Peyer's patch (tissue), 4 donors: ENCODE measurements around the gene KRT80. TPM values are rescaled to one million over a fixed set of nuclear protein-coding genes. Genes with fewer than 3 reads are reported as not detected.

Experiments used
- DNase-seq, 3 donors: peaks; one replicate each; pipeline ENCODE4 v3.0.0-alpha.2; 2017 to 2019
- H3K27ac ChIP-seq, 4 donors: fragments of 200-600 bp; sonication (generic); one replicate each; pipeline ENCODE4 v1.5.1; 2016 to 2019
- H3K27me3 ChIP-seq, 2 donors: fragments of 200-600 bp; sonication (generic); one replicate each; pipeline ENCODE4 v1.5.1; 2019
- H3K36me3 ChIP-seq, 3 donors: fragments of 200-600 bp; sonication (generic); one replicate each; pipeline ENCODE4 v1.5.1; 2016 to 2019
- H3K4me1 ChIP-seq, 4 donors: fragments of 200-600 bp; sonication (generic); one replicate each; pipeline ENCODE4 v1.5.1; 2016 to 2019
- H3K4me3 ChIP-seq, 4 donors: fragments of 200-600 bp; sonication (generic); 1 replicate in 3 of 4; 2 replicates in 1 of 4; pipeline ENCODE4 v1.5.1; 2016 to 2019; ENCODE audit warnings: mild to moderate bottlenecking in 1 of 4
- H3K9me3 ChIP-seq, 4 donors: fragments of 200-600 bp; sonication (generic); one replicate each; pipeline ENCODE4 v1.5.1; 2016 to 2019; ENCODE audit warnings: mild to moderate bottlenecking in 1 of 4
- POLR2A ChIP-seq, 2 donors: fragments of 450-650 bp; IDR thresholded peaks; one replicate each; pipeline ENCODE4 v1.5.1; 2017; ENCODE audit warnings: antibody characterized with exemption in 2 of 2, mild to moderate bottlenecking in 2 of 2, moderate library complexity in 2 of 2
- total RNA-seq, 4 donors: library from RNA; depleted of rRNA; stranded (reverse); fragments of >200 nt; gene quantifications; one replicate each; pipeline ENCODE4 v1.1.0, GENCODE V29; 2016
- TF ChIP-seq, protein P1 (sequence below), 6 experiments: fragments of 450-650 bp in 4 of 6; fragments of 200-600 bp in 2 of 6; sonication (generic) in 1 of 6; IDR thresholded peaks; one replicate each; pipeline ENCODE4 v1.5.1; 2017 to 2019; ENCODE audit warnings: antibody characterized with exemption in 6 of 6, mild to moderate bottlenecking in 3 of 6, moderate library complexity in 1 of 6

KRT80 gene
- total RNA-seq, 4 donors from 2014 or later = 0.13 to 0.38 TPM; not detected in 2

DNA sequence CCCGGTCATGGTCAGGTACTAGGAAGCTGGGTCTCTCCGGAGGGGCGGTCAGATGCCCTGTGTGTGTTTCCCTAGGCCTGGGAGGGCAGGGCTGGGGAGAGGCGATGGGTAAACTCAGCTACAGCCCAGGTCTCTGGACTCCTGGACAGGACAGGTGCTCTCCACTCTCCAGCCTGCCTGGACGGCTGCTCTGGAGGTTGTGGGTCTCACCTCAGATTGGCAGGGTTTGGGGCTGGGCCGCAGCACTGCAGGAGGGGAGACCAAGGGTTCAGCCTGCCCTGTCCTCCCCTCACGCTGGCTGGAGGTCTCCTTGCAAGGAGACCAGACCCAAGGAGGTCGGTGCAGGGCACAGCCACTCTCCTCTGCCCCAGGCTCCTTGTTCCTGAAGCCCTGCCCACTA is 7.8 kb downstream of the KRT80 start:
- no peak for TF ChIP-seq POLR2A (IDR thresholded peaks at IDR 0.05)
- TF ChIP-seq, protein P1, sequence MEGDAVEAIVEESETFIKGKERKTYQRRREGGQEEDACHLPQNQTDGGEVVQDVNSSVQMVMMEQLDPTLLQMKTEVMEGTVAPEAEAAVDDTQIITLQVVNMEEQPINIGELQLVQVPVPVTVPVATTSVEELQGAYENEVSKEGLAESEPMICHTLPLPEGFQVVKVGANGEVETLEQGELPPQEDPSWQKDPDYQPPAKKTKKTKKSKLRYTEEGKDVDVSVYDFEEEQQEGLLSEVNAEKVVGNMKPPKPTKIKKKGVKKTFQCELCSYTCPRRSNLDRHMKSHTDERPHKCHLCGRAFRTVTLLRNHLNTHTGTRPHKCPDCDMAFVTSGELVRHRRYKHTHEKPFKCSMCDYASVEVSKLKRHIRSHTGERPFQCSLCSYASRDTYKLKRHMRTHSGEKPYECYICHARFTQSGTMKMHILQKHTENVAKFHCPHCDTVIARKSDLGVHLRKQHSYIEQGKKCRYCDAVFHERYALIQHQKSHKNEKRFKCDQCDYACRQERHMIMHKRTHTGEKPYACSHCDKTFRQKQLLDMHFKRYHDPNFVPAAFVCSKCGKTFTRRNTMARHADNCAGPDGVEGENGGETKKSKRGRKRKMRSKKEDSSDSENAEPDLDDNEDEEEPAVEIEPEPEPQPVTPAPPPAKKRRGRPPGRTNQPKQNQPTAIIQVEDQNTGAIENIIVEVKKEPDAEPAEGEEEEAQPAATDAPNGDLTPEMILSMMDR (IDR thresholded peaks at IDR 0.05) = no peak
- no peak for DNase-seq
- no peaks in the 10 kb centered on the region for H3K9me3 ChIP-seq
- no peak overlapping the region for H3K4me3 ChIP-seq
- H3K36me3 ChIP-seq = no peaks in the 10 kb centered on the region
- H3K27me3 ChIP-seq = no peaks in the 10 kb centered on the region
- no peak overlapping the region for H3K27ac ChIP-seq
- no peaks in the 10 kb centered on the region for H3K4me1 ChIP-seq

DNA sequence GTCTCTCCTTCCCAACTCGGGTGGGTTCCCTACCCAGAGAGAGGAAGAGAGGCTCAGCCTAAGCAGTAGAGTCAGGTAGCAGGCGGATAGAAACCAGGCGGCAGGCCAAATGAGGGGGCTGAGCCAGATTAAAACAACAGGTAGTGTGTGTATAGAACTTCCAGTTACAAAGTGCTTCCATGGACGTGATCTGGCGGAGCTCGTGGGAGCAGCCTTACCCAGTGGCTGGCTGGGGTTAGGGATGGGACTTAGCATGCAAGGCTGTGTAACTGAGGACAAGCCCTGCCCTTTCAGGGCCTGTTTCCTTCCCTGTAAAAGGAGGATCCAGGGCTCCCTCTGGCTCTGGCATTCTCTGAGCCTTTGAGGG is 8.3 kb downstream of the KRT80 start:
- Histone ChIP-seq H3K27me3 (no peaks in the 10 kb centered on the region), H3K36me3 (no peaks in the 10 kb centered on the region), H3K9me3 (no peaks in the 10 kb centered on the region), H3K4me1 (no peaks in the 10 kb centered on the region), H3K27ac (no peak overlapping the region), H3K4me3 (no peak overlapping the region)
- no peak for DNase-seq
- TF ChIP-seq POLR2A (IDR thresholded peaks at IDR 0.05) = no peak
- TF ChIP-seq, protein P1 (IDR thresholded peaks at IDR 0.05) = no peak

DNA sequence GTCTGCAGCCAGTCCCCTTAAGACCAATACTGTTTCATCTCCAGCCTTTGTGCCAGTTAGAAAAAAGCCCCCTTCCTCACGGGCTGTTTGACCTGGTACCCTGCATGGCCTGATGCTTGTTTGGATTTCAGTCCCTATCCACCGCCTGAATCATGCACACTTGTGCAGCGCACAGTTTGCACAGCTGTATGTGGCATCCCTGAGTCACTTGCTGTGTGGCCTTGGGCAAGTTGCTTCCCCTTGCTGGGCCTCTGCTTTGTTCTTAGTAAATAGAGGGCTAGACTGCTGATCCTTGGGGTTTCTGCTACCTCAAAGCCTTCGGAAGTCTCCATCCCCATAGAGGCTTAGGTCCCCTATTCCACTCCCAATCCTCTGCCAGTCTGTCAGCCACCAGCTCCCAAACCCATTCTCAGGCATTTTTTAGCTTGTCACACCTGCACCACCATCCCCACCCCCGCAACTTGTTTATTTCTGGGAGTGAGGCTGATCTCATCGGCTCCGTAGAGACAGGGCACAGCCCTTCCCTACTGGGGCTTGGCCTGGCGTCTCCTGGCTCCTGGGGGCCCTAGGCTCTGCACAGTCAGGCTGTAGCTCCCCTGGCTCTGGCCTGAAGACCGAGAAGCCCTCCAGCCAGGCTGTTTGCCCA is 8.8 kb downstream of the KRT80 start:
- TF ChIP-seq POLR2A (IDR thresholded peaks at IDR 0.05) = no peak
- TF ChIP-seq, protein P1 (IDR thresholded peaks at IDR 0.05) = no peak
- DNase-seq = no peak
- H3K4me3 ChIP-seq = no peak overlapping the region
- H3K9me3 ChIP-seq = no peaks in the 10 kb centered on the region
- H3K4me1 ChIP-seq = no peaks in the 10 kb centered on the region
- H3K36me3 ChIP-seq = no peaks in the 10 kb centered on the region
- no peaks in the 10 kb centered on the region for H3K27me3 ChIP-seq
- H3K27ac ChIP-seq = no peak overlapping the region

DNA sequence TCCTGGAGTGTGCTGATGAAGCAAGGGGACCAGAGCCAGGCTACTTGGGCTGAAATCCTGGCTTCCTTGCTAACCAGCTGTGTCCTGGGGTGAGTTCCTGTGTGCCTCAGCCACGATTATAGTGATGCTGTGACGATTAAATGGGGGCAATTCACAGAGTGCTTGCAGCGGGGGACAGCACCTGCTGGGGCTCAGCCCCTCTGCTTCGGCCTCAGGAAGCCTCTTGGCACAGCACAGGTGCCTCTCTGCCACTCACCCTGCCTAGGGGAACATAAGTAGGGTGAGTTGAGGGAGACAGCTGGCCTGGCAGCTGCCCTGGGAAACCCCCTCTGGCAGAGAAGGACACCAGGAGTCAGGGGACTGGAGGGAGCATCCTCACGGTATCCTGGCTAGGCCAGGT is 9.4 kb downstream of the KRT80 start:
- Histone ChIP-seq H3K4me1 (no peaks in the 10 kb centered on the region), H3K9me3 (no peaks in the 10 kb centered on the region), H3K27ac (no peak overlapping the region), H3K27me3 (no peaks in the 10 kb centered on the region), H3K4me3 (no peak overlapping the region), H3K36me3 (no peaks in the 10 kb centered on the region)
- TF ChIP-seq, protein P1 (IDR thresholded peaks at IDR 0.05) = no peak
- no peak for TF ChIP-seq POLR2A (IDR thresholded peaks at IDR 0.05)
- no peak for DNase-seq

DNA sequence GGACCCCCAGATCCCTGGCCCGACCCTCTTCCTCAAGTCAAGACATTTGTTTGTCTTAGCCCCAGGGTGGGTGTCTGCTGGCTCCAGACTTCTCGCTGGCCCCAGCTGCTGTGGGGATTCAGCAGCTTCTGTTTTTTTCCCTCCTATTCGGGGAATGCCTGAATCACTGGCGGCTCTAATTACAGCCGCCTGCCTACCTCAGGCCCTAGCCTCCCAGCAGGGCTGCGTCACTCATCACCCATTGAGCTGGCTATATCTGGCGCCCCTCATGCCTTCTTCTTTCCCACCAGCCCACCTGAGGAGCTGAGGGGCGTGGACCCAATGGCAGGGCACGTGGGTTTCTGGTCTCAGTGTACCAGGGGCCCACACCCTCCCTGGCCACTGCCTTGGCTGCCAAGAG is 10.1 kb downstream of the KRT80 start:
- Histone ChIP-seq H3K36me3 (no peaks in the 10 kb centered on the region), H3K27me3 (no peaks in the 10 kb centered on the region), H3K27ac (no peak overlapping the region), H3K4me3 (no peak overlapping the region), H3K9me3 (no peaks in the 10 kb centered on the region), H3K4me1 (no peaks in the 10 kb centered on the region)
- TF ChIP-seq, protein P1 (IDR thresholded peaks at IDR 0.05) = no peak
- TF ChIP-seq POLR2A (IDR thresholded peaks at IDR 0.05) = no peak
- no peak for DNase-seq
